Upper lobe of left lung (tissue), 6 donors: ENCODE measurements around the gene TEDC2. TPM values are rescaled to one million over a fixed set of nuclear protein-coding genes. Genes with fewer than 3 reads are reported as not detected.

Experiments used
- ATAC-seq, 2 donors: fragments of 200-7000 bp; cut with Tn5 transposase; one replicate each; pipeline ENCODE4 v1.9.1; 2022; ENCODE audit warnings: mild to moderate bottlenecking in 2 of 2, moderate library complexity in 2 of 2; ENCODE audit not compliant: low FRiP score in 2 of 2
- DNase-seq, 2 donors: peaks; one replicate each; pipeline ENCODE4 v3.0.0-alpha.2; 2019 to 2020
- H3K27ac ChIP-seq, 4 donors: fragments of 200-600 bp; sonication (generic); one replicate each; pipeline ENCODE4 v1.5.1; 2016 to 2019
- H3K27me3 ChIP-seq, 4 donors: fragments of 200-600 bp; sonication (generic); one replicate each; pipeline ENCODE4 v1.5.1; 2017 to 2019
- H3K36me3 ChIP-seq, 4 donors: fragments of 200-600 bp; sonication (generic); one replicate each; pipeline ENCODE4 v1.5.1; 2016 to 2019
- H3K4me1 ChIP-seq, 4 donors: fragments of 200-600 bp; sonication (generic); one replicate each; pipeline ENCODE4 v1.5.1; 2018 to 2019
- H3K4me3 ChIP-seq, 4 donors: fragments of 200-600 bp; sonication (generic); one replicate each; pipeline ENCODE4 v1.5.1; 2017 to 2019; ENCODE audit warnings: mild to moderate bottlenecking in 2 of 4, moderate library complexity in 1 of 4
- H3K9me3 ChIP-seq, 4 donors: fragments of 200-600 bp; sonication (generic); one replicate each; pipeline ENCODE4 v1.5.1; 2018 to 2019
- CTCF ChIP-seq, 6 experiments: fragments of 450-650 bp in 4 of 6; fragments of 200-600 bp in 2 of 6; sonication (generic) in 2 of 6; IDR thresholded peaks; one replicate each; pipeline ENCODE4 v1.5.1; 2016 to 2019; ENCODE audit warnings: antibody characterized with exemption in 6 of 6
- EP300 ChIP-seq, 4 donors: sonication (generic); formaldehyde crosslinking; IDR thresholded peaks; one replicate each; pipeline ENCODE4 v1.5.1; 2017; ENCODE audit warnings: antibody characterized with exemption in 4 of 4, control low read depth in 2 of 4
- POLR2A ChIP-seq, 4 donors: fragments of 450-650 bp; IDR thresholded peaks; one replicate each; pipeline ENCODE4 v1.5.1; 2016 to 2017; ENCODE audit warnings: antibody characterized with exemption in 4 of 4, mild to moderate bottlenecking in 2 of 4
- POLR2AphosphoS5 ChIP-seq, 2 donors: sonication (generic); formaldehyde crosslinking; IDR thresholded peaks; one replicate each; pipeline ENCODE4 v1.5.1; 2017; ENCODE audit warnings: antibody characterized with exemption in 2 of 2
- WGBS, 2 donors: methylation state at CpG; one replicate each; pipeline ENCODE4 v1.1.5; 2017 to 2018; 5-methylcytosine and 5-hydroxymethylcytosine counted together
- total RNA-seq, 6 donors: library from RNA; depleted of rRNA in 4 of 6; stranded (reverse); fragments of >200 nt in 4 of 6; gene quantifications; one replicate each; pipeline versions ENCODE4 v1.1.0 to v1.2.1, GENCODE V29; 2016 to 2021
- donor health status: DM: no; HTN: no; CAD: no; lungs with moderate emphysema.
- donor health status: DM: no; HTN: yes; CAD: no; lungs with severe emphysema.

TEDC2 gene
- total RNA-seq, 6 donors from 2014 or later = 0.61 to 2.7 (median 1.7) TPM; not detected in 1

GRCh38 chr16:2486645-2487516, 27.0 kb downstream of the TEDC2 start:
- Histone ChIP-seq H3K27ac (peak overlapping the region; percentile 51 to 75 (median 52)), H3K4me3 (no peak overlapping the region), H3K4me1 (peaks cover 45 to 59% (median 57%) of the 10 kb centered on the region in 4 donors), H3K27me3 (no peaks in the 10 kb centered on the region), H3K9me3 (no peaks in the 10 kb centered on the region), H3K36me3 (peaks cover 0 to 10% (median 3%) of the 10 kb centered on the region in 4 donors)
- WGBS, 2 donors = 53 to 71% methylated on average over 20 to 29 of the region's 29 CpGs
- peak; percentile 57 to 66 for ATAC-seq
- DNase-seq = peak; percentile 71 to 89
- no peak for TF ChIP-seq EP300 (IDR thresholded peaks at IDR 0.05)
- peak in 3 of 6 experiments; percentile 32 to 63 (median 32) for TF ChIP-seq CTCF (IDR thresholded peaks at IDR 0.05)
- TF ChIP-seq POLR2A (IDR thresholded peaks at IDR 0.05) = no peak
- peak in 1 of 2 donors; percentile 32 for TF ChIP-seq POLR2AphosphoS5 (IDR thresholded peaks at IDR 0.05)

GRCh38 chr16:2487517-2487842, 27.6 kb downstream of the TEDC2 start:
- Histone ChIP-seq H3K4me1 (peaks cover 39 to 54% (median 51%) of the 10 kb centered on the region in 4 donors), H3K4me3 (no peak overlapping the region), H3K36me3 (peaks cover 0 to 10% (median 3%) of the 10 kb centered on the region in 4 donors), H3K9me3 (no peaks in the 10 kb centered on the region), H3K27ac (peak overlapping the region in 2 of 4 donors; percentile 52 to 75), H3K27me3 (no peaks in the 10 kb centered on the region)
- 65 to 69% methylated on average over 7 to 8 of the region's 8 CpGs for WGBS, 2 donors
- DNase-seq (no peak), ATAC-seq (no peak)
- TF ChIP-seq CTCF (IDR thresholded peaks at IDR 0.05) = peak in 1 of 6 experiments; percentile 1
- TF ChIP-seq POLR2A (IDR thresholded peaks at IDR 0.05) = no peak

- ATAC-seq = peak in 1 of 2 donors; percentile 9
- Histone ChIP-seq H3K4me3 (no peak overlapping the region), H3K27ac (peak overlapping the region in 1 of 4 donors; percentile 52), H3K4me1 (peaks cover 34 to 49% (median 46%) of the 10 kb centered on the region in 4 donors), H3K36me3 (peaks cover 0 to 10% (median 3%) of the 10 kb centered on the region in 4 donors), H3K9me3 (no peaks in the 10 kb centered on the region), H3K27me3 (no peaks in the 10 kb centered on the region)
- WGBS, 2 donors = 60 to 72% methylated on average over 12 to 15 of the region's 15 CpGs
- TF ChIP-seq POLR2AphosphoS5 (IDR thresholded peaks at IDR 0.05) (no peak), EP300 (IDR thresholded peaks at IDR 0.05) (no peak), CTCF (IDR thresholded peaks at IDR 0.05) (no peak), POLR2A (IDR thresholded peaks at IDR 0.05) (no peak)
- peak in 1 of 2 donors; percentile 75 for DNase-seq
Observed at GRCh38 chr16:2487903-2488531, 28.1 kb downstream of the TEDC2 start.

- DNase-seq (peak in 1 of 2 donors; percentile 67), ATAC-seq (no peak)
- 93 to 95% methylated on average over 8 to 16 of the region's 16 CpGs for WGBS, 2 donors
- no peaks in the 10 kb centered on the region for H3K27me3 ChIP-seq
- H3K9me3 ChIP-seq = no peaks in the 10 kb centered on the region
- H3K27ac ChIP-seq = no peak overlapping the region
- no peak overlapping the region for H3K4me3 ChIP-seq
- peaks cover 21 to 41% (median 36%) of the 10 kb centered on the region in 4 donors for H3K4me1 ChIP-seq
- peaks cover 0 to 14% (median 3%) of the 10 kb centered on the region in 4 donors for H3K36me3 ChIP-seq
- TF ChIP-seq POLR2A (IDR thresholded peaks at IDR 0.05) = no peak
- no peak for TF ChIP-seq POLR2AphosphoS5 (IDR thresholded peaks at IDR 0.05)
- no peak for TF ChIP-seq EP300 (IDR thresholded peaks at IDR 0.05)
- TF ChIP-seq CTCF (IDR thresholded peaks at IDR 0.05) = no peak
Observed at GRCh38 chr16:2489581-2489980, 29.7 kb downstream of the TEDC2 start.
